Ammon's horn (tissue), 1 donor: ENCODE data around the gene UNC5CL.

Experiments used
- DNase-seq: peaks from one replicate; pipeline ENCODE4 v3.0.0-alpha.2; 2016; ENCODE audit warnings: low spot score

The UNC5CL gene

GRCh38 chr6:41039060-41039998 lies at the start of gene UNC5CL:
UNC5CL (minus strand) TSS chr6:41039221; CDS start chr6:41035074, 4,147 bp downstream.
- peak; percentile 21 for DNase-seq

GRCh38 chr6:41088451-41088850 lies 49.4 kb upstream of the UNC5CL start:
- DNase-seq, result no peak

GRCh38 chr6:41085182-41085581 lies 46.2 kb upstream of the UNC5CL start:
- DNase-seq, result no peak

- no peak for DNase-seq
Measured at GRCh38 chr6:41083072-41083471, 44.1 kb upstream of the UNC5CL start.

- no peak for DNase-seq
Measured at GRCh38 chr6:41080621-41081020, 41.6 kb upstream of the UNC5CL start.

GRCh38 chr6:41079080-41079479 lies 40.1 kb upstream of the UNC5CL start:
- DNase-seq, result no peak

- DNase-seq, result no peak
Measured at GRCh38 chr6:41078101-41078500, 39.1 kb upstream of the UNC5CL start.

- no peak for DNase-seq
Measured at GRCh38 chr6:41077536-41077935, 38.5 kb upstream of the UNC5CL start.

GRCh38 chr6:41075651-41076626 lies 36.9 kb upstream of the UNC5CL start:
- DNase-seq, result no peak

- no peak for DNase-seq
Measured at GRCh38 chr6:41074692-41075436, 35.8 kb upstream of the UNC5CL start.

- DNase-seq, result no peak
Measured at GRCh38 chr6:41073968-41074691, 35.1 kb upstream of the UNC5CL start.

GRCh38 chr6:41073203-41073967 lies 34.4 kb upstream of the UNC5CL start:
- DNase-seq, result peak; percentile 80

GRCh38 chr6:41072836-41073202 lies 33.8 kb upstream of the UNC5CL start, which contains the start of gene NFYA:
NFYA (plus strand) TSS chr6:41072974; CDS start chr6:41079090, 6,116 bp downstream.
- DNase-seq, result no peak

GRCh38 chr6:41071923-41072835 lies 33.2 kb upstream of the UNC5CL start, which contains the start of gene OARD1:
OARD1 (minus strand) TSS chr6:41072356; CDS start chr6:41071634, 722 bp downstream.
- DNase-seq, result peak; percentile 99

- DNase-seq, result peak; percentile 92
Measured at GRCh38 chr6:41071501-41071922, 32.5 kb upstream of the UNC5CL start.

- peak; percentile 87 for DNase-seq
Measured at GRCh38 chr6:41066867-41067304, 27.9 kb upstream of the UNC5CL start.

- DNase-seq, result no peak
Measured at GRCh38 chr6:41065550-41066026, 26.6 kb upstream of the UNC5CL start.

GRCh38 chr6:41064841-41065240 lies 25.8 kb upstream of the UNC5CL start:
- DNase-seq, result no peak

- DNase-seq, result no peak
Measured at GRCh38 chr6:41063884-41064285, 24.9 kb upstream of the UNC5CL start.
